C4-2B (cell line): ENCODE data around the gene WDR59.

ENCODE experiments used
- H3K27ac ChIP-seq: fragments of 450-650 bp; 2 replicates; pipeline ENCODE4 v1.5.1; 2017
- ZFX ChIP-seq: fragments of 450-650 bp; IDR thresholded peaks from 2 replicates; pipeline ENCODE4 v1.6.1; 2017
- TF ChIP-seq, protein P1 (sequence below): fragments of 450-650 bp; conservative IDR thresholded peaks from 2 replicates; pipeline ENCODE4 v1.5.1; 2017; ENCODE audit warnings: mild to moderate bottlenecking

Gene WDR59

GRCh38 chr16:74950511-74950910 lies 34.4 kb downstream of the WDR59 start:
- TF ChIP-seq, protein P1, sequence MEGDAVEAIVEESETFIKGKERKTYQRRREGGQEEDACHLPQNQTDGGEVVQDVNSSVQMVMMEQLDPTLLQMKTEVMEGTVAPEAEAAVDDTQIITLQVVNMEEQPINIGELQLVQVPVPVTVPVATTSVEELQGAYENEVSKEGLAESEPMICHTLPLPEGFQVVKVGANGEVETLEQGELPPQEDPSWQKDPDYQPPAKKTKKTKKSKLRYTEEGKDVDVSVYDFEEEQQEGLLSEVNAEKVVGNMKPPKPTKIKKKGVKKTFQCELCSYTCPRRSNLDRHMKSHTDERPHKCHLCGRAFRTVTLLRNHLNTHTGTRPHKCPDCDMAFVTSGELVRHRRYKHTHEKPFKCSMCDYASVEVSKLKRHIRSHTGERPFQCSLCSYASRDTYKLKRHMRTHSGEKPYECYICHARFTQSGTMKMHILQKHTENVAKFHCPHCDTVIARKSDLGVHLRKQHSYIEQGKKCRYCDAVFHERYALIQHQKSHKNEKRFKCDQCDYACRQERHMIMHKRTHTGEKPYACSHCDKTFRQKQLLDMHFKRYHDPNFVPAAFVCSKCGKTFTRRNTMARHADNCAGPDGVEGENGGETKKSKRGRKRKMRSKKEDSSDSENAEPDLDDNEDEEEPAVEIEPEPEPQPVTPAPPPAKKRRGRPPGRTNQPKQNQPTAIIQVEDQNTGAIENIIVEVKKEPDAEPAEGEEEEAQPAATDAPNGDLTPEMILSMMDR = no peak
- no peak for TF ChIP-seq ZFX

GRCh38 chr16:74949309-74949708 lies 35.6 kb downstream of the WDR59 start:
- H3K27ac ChIP-seq = no peak overlapping the region
- TF ChIP-seq, protein P1 = no peak
- TF ChIP-seq ZFX = no peak

More at GRCh38 chr16:74950511-74950910, 34.4 kb downstream of the WDR59 start:
- no peak overlapping the region for H3K27ac ChIP-seq

DNA sequence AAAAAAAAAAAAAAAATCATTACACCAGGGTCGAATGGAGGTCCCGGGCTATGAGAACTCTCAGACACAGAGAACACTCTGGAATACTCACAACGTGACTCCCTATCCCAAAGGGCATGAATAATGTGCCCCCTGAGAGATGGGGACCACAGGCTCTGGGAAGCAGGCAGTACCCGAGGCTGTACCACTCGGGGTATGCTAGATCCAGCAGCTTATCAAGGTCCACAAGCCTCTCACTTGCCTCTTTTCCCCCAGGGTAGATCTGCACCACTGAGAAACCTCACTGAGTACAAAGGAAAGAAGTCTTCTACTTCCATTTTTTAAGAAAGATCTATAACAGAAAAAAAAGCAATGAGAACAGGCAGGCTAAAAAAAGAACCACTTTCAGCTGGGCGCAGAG lies 40.5 kb downstream of the WDR59 start:
- TF ChIP-seq, protein P1 = no peak
- no peak for TF ChIP-seq ZFX
- no peak overlapping the region for H3K27ac ChIP-seq

DNA sequence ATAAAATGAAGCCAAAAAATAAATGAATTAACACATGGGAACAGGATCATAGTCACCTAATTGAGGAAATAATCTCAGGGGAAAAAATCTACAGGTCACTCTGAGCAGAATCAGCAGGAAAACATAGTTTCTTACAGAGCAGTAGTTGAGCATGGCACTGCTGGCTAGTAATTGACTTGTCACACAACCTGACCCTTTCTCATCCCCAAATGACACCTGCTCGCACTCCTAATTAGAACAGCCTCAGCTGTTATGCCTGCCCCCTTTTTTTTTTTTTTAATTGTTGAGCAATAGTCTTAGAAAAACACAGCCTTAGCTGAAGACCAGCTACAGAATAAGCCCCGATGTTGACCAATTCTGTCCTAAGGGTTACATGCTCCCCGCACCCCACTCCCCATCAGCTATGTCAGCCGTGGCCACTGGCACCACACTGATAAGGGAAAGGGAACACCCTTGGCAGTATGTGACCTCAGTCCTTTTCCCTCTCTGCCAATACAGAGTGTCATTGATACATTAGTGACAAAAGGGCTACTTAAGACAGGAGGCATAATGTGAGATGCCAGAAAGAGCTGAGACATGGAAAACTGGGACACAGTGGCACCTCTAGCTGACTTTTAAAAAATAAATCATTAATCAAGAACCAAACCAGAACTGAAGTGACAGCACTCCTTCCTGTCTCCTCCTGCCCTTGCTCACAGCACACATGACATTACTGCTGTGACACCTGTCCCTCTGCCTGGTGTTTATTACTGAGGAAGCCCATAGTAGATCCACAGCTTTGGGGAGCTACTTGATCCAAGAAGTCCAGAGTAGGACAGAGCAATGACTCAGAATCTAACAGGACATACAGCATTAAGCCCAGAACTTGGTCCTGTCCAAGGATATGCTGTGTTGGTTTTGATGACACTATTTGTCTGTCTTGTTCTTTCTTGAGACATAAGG lies 41.7 kb downstream of the WDR59 start:
- H3K27ac ChIP-seq = no peak overlapping the region
- no peak for TF ChIP-seq ZFX
- TF ChIP-seq, protein P1 = no peak

- TF ChIP-seq ZFX = no peak
- TF ChIP-seq, protein P1 = no peak
Observed at GRCh38 chr16:74942566-74942965, 42.4 kb downstream of the WDR59 start.

GRCh38 chr16:74939688-74940087 lies 45.2 kb downstream of the WDR59 start:
- TF ChIP-seq ZFX = no peak
- TF ChIP-seq, protein P1 = no peak
- H3K27ac ChIP-seq = no peak overlapping the region

More at GRCh38 chr16:74942566-74942965, 42.4 kb downstream of the WDR59 start:
- no peak overlapping the region for H3K27ac ChIP-seq

DNA sequence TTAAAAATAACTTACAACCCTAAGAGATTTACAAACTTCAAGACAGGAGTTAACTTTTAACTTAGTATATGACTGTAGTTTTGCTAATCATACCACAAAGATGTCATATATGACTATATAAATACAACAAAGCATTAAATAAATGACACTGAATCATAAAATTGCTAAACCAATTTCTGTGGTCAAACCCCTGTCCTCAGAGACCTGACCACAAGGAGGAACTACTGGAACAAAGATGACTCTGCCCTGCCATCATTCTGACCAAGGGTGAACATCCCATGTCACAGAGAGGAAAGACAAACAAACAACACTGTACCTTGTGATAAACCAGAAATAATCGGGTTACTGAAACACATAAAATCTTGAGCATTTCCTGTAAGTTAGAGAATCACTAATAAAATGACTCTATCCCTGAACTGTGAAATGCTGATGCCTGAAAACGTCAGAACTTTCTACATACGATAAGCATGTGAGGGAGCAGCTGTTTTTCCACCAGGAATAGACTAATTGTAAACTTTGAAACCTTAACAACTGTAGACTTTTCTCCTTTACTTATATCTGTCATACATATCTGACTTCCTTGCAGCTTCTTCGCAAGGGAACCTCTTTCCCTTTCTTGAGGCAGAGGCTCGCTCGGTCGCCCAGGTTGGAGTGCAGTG lies 47.9 kb downstream of the WDR59 start:
- H3K27ac ChIP-seq = no peak overlapping the region

More for the DNA sequence above, 47.9 kb downstream of the WDR59 start:
- TF ChIP-seq, protein P1 = no peak
- no peak for TF ChIP-seq ZFX
